HL-60/S4 treated with phorbol 12-myristate 13-acetate at 8.2 ng/mL for 4 days and 3 days (cell line): Measurements from ENCODE around the gene RASSF3.

Experiments
- in situ Hi-C: fragments of 300-500 bp; cut with MboI; formaldehyde crosslinking; loops from 2 replicates; pipeline ENCODE4 v1.15.0; 2022; ENCODE audit warnings: low sequenced_read_pairs

Gene RASSF3

GRCh38 chr12:64688219-64688618 is 77.9 kb downstream of the RASSF3 start:
- in situ Hi-C loops, result loop anchor here (25.0 kb wide), 1 partner anchor 126 kb away; no protein-coding TSS in a partner anchor

DNA sequence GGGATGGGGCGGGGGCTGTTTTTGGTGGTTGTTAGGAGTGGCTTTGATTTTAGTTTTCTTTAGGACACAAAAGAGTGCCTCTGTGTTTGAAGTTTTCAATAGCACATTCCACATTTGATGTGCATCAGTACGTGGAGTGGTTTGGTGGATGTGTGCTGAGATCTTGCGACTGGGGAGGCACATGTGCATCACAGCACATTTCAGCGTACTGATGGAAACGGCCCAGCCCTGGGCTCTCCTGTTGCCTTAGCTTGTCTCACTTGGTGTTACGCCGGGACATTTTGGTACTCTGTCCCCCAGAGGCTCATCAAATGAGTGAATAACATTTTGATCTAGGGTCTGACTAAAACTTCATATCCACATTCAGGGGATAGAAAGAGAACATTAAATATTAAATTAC is 78.4 kb downstream of the RASSF3 start:
- in situ Hi-C loops, result loop anchor here (25.0 kb wide), 1 partner anchor 126 kb away; no protein-coding TSS in a partner anchor

DNA sequence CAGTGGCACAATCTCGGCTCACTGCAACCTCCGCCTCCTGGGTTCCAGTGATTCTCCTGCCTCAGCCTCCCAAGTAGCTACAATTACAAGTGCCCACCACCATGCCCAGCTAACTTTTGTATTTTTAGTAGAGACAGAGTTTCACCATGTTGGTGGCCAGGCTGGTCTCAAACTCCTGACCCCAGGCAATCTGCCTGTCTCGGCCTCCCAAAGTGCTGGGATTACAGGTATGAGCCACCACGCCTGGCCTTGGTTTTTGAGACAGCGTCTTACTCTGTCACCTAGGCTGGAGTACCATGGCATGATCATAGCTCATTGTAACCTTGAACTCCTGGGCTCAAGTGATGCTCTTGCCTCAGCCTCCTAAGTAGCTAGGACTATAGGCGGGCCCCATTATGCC is 79.9 kb downstream of the RASSF3 start:
- in situ Hi-C loops, result loop anchor here (25.0 kb wide), 1 partner anchor 128 kb away; no protein-coding TSS in a partner anchor

GRCh38 chr12:64691227-64691794 is 81.0 kb downstream of the RASSF3 start:
- in situ Hi-C loops, result loop anchor here (25.0 kb wide), 1 partner anchor 129 kb away; no protein-coding TSS in a partner anchor

GRCh38 chr12:64691795-64692583 is 81.7 kb downstream of the RASSF3 start:
- in situ Hi-C loops, result loop anchor here (25.0 kb wide), 1 partner anchor 130 kb away; no protein-coding TSS in a partner anchor

DNA sequence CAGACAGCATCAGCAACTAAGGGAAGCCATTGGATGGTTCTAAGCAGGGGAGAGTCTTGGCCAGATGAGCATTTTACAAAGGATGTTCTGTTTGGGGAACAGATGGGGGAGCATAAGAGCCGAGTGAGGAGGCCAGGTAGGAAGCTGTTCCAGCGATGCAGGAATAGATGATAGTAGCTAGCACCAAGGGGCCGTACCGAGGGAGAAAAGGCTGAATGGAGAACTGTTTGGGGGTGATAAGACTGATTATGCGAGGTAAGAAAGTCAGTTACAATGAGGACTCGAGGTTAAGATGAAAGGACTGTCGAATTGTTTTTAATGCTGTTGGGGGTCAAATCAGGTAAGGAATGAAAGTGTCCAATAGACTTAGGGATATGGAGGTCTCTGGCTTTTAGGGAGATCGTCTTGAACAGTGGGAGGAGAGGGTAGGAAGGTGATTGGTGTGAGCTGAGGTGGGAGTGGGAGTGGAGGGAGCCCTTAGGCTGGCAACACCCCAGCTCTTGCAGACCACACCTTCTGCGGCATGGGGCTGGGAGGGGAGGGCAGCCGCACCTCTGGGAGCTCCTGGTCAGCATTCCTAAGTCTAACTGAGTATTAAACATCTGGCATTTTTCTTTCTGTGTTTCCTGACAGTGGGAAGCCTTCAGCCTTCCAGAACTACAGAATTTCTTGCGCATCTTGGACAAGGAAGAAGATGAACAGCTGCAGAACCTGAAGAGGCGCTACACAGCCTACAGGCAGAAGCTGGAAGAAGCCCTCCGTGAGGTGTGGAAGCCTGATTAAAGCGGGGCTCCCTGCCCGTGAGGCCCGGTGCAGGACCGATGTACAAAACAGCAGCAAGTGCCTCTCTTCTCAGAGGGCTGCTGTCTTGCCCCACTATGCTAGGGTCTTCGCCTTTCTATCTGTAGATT is 84.1 kb downstream of the RASSF3 start:
- in situ Hi-C loops, result loop anchor here (25.0 kb wide), 1 partner anchor 132 kb away; no protein-coding TSS in a partner anchor

- in situ Hi-C loops, result loop anchor here (25.0 kb wide), 1 partner anchor 133 kb away; no protein-coding TSS in a partner anchor
Observed at GRCh38 chr12:64695550-64695949, 85.3 kb downstream of the RASSF3 start.

GRCh38 chr12:64696080-64696741 is 85.9 kb downstream of the RASSF3 start:
- in situ Hi-C loops, result loop anchor here (25.0 kb wide), 1 partner anchor 134 kb away; no protein-coding TSS in a partner anchor

DNA sequence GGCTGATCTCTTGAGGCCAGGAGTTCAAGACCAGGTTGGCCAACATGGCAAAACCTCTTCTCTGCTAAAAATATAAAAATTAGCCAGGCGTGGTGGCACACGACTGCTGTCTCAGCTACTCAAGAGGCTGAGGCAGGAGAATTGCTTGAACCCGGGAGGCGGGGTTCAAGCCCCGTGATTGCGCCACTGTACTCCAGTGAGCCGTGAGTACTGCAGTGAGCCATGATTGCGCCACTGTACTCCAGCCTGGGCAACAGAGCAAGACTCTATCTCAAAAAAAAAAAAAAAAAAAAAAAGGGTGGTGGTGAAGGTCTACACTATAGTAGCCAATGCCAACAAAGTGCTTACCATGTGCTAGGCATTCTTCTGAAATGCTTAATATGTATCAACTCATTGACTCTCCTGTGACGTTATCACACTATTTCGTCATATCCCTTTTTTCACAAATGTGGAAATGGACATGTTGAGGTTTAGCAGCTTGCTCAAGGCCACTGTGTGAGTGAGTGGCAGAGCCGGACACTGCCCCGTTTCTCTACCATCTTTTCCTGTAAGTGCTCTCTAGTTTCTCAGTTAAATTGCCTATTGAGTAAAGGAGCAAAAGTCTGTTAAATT is 89.3 kb downstream of the RASSF3 start:
- in situ Hi-C loops, result loop anchor here (25.0 kb wide), 1 partner anchor 137 kb away; no protein-coding TSS in a partner anchor

DNA sequence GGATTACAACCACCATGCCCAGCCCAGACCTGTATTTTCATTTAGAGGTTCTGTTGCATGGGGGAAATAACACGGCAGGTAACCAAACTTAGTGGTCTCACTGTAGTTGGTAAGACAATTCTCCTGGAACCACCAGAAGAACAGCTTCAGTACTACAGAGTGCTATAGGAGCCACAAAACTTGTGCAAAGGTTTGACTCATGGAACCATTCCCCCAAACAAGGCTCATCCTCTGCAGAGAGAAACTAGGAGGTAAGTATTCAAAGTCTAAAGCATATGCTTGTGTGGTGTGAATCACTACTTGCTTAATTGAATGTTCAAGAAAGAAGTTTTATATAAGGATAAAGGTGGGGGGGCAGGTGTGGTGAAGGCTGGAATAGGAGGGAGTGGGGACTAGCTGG is 90.2 kb downstream of the RASSF3 start:
- in situ Hi-C loops, result no loop called here

DNA sequence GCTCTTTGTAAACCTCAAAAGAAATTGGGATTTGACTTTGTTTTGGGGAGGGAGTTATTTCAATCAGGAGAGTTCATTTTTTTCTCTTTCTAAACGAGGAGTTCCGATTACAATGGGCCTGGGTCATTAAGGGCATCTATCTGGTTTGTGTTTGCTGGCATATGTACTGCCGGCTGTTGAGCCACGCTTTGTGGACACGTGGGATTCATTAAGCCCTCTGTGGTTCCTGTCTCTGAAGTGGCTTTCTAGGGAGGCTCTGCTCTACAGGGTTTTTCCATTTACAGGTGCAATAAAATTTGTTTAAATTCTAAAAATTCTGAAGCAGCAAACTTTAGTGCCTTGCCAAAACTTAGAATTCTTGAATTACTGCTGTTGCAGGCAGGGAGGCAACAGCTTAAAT is 91.0 kb downstream of the RASSF3 start:
- in situ Hi-C loops, result no loop called here

GRCh38 chr12:64706306-64706705 is 96.0 kb downstream of the RASSF3 start:
- in situ Hi-C loops, result no loop called here

- in situ Hi-C loops, result no loop called here
Observed at GRCh38 chr12:64706857-64707256, 96.6 kb downstream of the RASSF3 start.

GRCh38 chr12:64707362-64707761 is 97.1 kb downstream of the RASSF3 start:
- in situ Hi-C loops, result no loop called here

GRCh38 chr12:64707926-64708325 is 97.6 kb downstream of the RASSF3 start:
- in situ Hi-C loops, result no loop called here

DNA sequence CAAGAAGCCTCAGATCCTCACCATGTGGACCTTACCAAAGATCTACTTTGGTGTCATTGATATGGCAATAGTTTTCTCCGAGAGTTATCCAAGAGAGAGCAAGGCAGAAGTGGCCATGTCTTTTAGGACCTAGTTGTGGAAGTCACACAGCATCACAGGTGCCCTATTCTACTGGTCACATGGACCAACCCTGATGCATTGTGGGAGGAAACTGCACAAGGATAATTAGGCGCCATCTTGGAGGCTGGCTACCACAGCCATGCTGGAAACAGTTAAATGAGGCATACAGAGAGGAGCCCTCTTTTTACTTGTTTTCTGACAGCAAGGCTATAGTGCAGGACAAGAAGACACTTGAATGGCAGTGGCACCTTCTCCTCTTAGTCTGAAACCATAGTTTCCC is 99.1 kb downstream of the RASSF3 start:
- in situ Hi-C loops, result no loop called here

GRCh38 chr12:64713376-64713775 is 103.1 kb downstream of the RASSF3 start:
- in situ Hi-C loops, result no loop called here

- in situ Hi-C loops, result no loop called here
Observed at GRCh38 chr12:64714551-64714968, 104.3 kb downstream of the RASSF3 start.

GRCh38 chr12:64716371-64716770 is 106.1 kb downstream of the RASSF3 start:
- in situ Hi-C loops, result no loop called here
